ENCODE measurements around the gene COMMD6. TPM values are rescaled to one million over a fixed set of nuclear protein-coding genes. Genes with fewer than 3 reads are reported as not detected.

Gene COMMD6
- total and polyA plus RNA-seq, 2 experiments from 2014 or later = 34.9 to 339 TPM

GRCh38 chr13:75583091-75583490 lies 45.5 kb upstream of the COMMD6 start:
- Mint-ChIP-seq H3K27me3 (ENCODE audit: insufficient read depth, low read depth, poor library complexity) (no peaks in the 10 kb centered on the region), H3K27ac (no peak overlapping the region), H3K4me1 (peaks cover 15% of the 10 kb centered on the region; the same call in 2 of the 3 replicates), H3K36me3 (ENCODE audit: low read depth) (peaks cover 22% of the 10 kb centered on the region), H3K4me3 (no peak overlapping the region), H3K9me3 (peaks cover 17% of the 10 kb centered on the region)
- H3K4me2 ChIP-seq = no peak overlapping the region
- no peaks in the 10 kb centered on the region for H3K9me2 ChIP-seq (ENCODE audit: insufficient read depth)
- no peaks in the 10 kb centered on the region; the same call in 1 of the 2 replicates for H3K79me2 ChIP-seq (replicated peaks; ENCODE audit: insufficient read depth)
- H3K36me3 ChIP-seq (ENCODE audit: insufficient read depth) = no peaks in the 10 kb centered on the region
- H3K4me1 ChIP-seq (ENCODE audit: insufficient read depth) = no peaks in the 10 kb centered on the region
- no peak overlapping the region for H3K4me3 ChIP-seq
- no peak overlapping the region for H3K27ac ChIP-seq (ENCODE audit: low read depth)
- no peak overlapping the region for H2AFZ ChIP-seq
- H3K27me3 ChIP-seq (ENCODE audit: insufficient read depth) = no peaks in the 10 kb centered on the region
- no peak for ATAC-seq
- H3F3A ChIP-seq (replicated peaks; ENCODE audit: low read depth) = no peaks in the 10 kb centered on the region
- TF ChIP-seq NANOG (IDR thresholded peaks at IDR 0.05; ENCODE audit: borderline replicate concordance) = no peak
- TF ChIP-seq REST (IDR thresholded peaks at IDR 0.05; ENCODE audit: unreplicated experiment) = no peak
- no peak for TF ChIP-seq EZH2 (IDR thresholded peaks at IDR 0.05; ENCODE audit: low read depth, unreplicated experiment)
- TF ChIP-seq CREB1 (CRISPR knock-in tag; IDR thresholded peaks at IDR 0.05; ENCODE audit: low read depth) = no peak
- no peak for TF ChIP-seq ZNF462 (CRISPR knock-in tag; IDR thresholded peaks at IDR 0.05)
- no peak for TF ChIP-seq POLR2AphosphoS5 (IDR thresholded peaks at IDR 0.05; ENCODE audit: low read depth)
- TF ChIP-seq CTCF (conservative IDR thresholded peaks at IDR 0.05; ENCODE audit: low read depth in 2 of 2) = no peak
- no peak for TF ChIP-seq JUNB (IDR thresholded peaks at IDR 0.05; ENCODE audit: unreplicated experiment)
- TF ChIP-seq ZNF331 (CRISPR knock-in tag; IDR thresholded peaks at IDR 0.05; ENCODE audit: low read depth) = no peak
- no peak for TF ChIP-seq ZNF114 (CRISPR knock-in tag; IDR thresholded peaks at IDR 0.05)
- no peak for TF ChIP-seq EZH2phosphoT487 (IDR thresholded peaks at IDR 0.05; ENCODE audit: unreplicated experiment)
- no peak for TF ChIP-seq ETS1 (IDR thresholded peaks at IDR 0.05)
- no peak for TF ChIP-seq STAT1 (IDR thresholded peaks at IDR 0.05; ENCODE audit: unreplicated experiment)
- no peaks in the 10 kb centered on the region for H4K20me1 ChIP-seq (replicated peaks; ENCODE audit: insufficient read depth)
- DNase-seq (ENCODE audit: low spot score) = no peak
